Left ventricle myocardium superior (tissue), 1 donor: ENCODE results near the gene RBBP7. TPM values are rescaled to one million over a fixed set of nuclear protein-coding genes. Genes with fewer than 3 reads are reported as not detected.

ENCODE experiments used
- ATAC-seq: fragments of 200-7000 bp; cut with Tn5 transposase; one replicate; pipeline ENCODE4 v1.9.1; 2020; ENCODE audit warnings: mild to moderate bottlenecking, moderate library complexity
- DNase-seq: peaks from one replicate; pipeline ENCODE4 v3.0.0-alpha.2; 2020
- intact Hi-C: fragments of 100-400 bp; cut with micrococcal nuclease; formaldehyde crosslinking; loops from one replicate; pipeline ENCODE4 v1.11.0; 2022
- total RNA-seq: library from RNA; stranded (reverse); fragmentation: NEBNext Ultra II Directional; extraction: Animal tissue kit (Norgen Biotek cat#: 25700); gene quantifications from one replicate; pipeline ENCODE4 v1.2.1, GENCODE V29; 2021
- donor health status: DM: no; HTN: yes; CAD: no; lungs with severe emphysema.

The RBBP7 gene
- total RNA-seq, 1 donor from 2014 or later, result 113 TPM

DNA sequence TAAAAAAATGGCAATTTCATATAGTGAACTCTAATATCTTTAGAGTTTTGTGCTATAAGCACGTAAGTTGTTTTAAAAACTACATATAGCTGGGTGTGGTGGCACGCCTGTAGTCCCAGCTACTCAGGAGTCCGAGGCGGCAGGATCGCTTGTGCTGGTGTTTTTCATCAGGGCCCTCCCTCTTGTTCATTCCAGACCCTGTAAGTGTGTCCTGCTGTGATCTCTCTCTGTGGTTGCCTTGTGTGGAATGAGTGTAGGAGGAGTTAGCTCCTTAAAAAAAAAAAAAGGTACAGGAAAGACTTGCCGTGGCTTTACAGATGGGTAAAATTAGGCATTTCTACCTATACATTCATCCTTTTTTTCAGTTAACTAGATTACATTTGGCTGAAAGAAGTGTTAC lies 35.4 kb downstream of the RBBP7 start:
- no peak for DNase-seq
- intact Hi-C loops, result no loop called here
- no peak for ATAC-seq

DNA sequence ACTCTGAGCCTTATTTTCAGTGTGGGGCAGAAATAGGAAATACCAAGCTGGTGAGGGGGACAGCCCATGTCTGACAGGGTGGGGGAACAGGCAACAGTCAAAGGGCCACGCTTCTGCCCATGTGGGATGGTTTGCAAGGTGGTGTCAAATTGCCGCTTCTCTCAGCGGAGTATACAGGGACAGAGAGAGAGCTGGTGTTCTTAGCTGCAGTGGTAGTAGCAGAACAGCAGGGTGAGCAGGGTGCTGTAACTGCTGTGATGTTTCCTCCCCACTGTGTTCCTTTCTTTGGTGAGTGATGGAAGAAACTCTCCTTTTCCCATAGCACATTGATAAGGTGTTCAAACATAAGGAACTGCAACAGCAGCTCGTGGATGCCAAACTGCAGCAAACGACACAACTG lies 37.9 kb downstream of the RBBP7 start:
- DNase-seq (no peak), ATAC-seq (no peak)
- intact Hi-C loops, result no loop called here

DNA sequence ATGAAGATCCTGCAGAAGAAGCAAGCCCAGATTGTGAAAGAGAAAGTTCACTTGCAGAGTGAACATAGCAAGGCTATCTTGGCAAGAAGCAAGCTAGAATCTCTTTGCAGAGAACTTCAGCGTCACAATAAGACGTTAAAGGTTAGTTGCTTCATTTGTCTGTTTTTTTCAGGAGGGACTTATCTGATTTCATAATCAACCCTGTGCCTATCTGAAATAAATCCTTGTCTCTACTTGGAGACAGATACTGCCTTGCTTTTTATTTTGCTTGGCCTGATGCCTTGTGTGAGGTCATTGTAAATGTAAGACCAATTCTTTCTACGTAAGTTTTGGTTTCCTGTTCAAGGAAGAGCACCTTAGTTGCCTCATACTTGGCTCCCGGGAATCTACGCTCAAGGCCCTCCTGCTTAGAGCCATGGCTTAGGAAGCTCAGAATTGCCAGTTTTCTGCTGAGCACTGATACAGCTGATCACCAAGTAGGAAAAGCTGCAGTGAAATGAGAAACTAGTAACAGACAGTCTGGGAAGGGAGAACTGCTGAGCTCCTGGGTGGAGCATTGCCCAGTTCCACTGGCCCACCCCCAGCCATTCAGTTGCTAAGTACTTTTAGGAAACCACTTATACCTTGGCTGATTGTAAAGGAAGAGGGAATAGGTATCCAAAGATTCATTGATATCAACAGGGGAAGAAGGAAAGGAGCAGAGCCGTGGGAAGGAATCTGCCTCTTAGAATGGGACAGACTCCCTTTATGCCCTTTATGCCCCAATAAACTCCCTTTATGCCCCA lies 41.8 kb downstream of the RBBP7 start:
- ATAC-seq (peak; percentile 68), DNase-seq (no peak)
- intact Hi-C loops, result no loop called here

DNA sequence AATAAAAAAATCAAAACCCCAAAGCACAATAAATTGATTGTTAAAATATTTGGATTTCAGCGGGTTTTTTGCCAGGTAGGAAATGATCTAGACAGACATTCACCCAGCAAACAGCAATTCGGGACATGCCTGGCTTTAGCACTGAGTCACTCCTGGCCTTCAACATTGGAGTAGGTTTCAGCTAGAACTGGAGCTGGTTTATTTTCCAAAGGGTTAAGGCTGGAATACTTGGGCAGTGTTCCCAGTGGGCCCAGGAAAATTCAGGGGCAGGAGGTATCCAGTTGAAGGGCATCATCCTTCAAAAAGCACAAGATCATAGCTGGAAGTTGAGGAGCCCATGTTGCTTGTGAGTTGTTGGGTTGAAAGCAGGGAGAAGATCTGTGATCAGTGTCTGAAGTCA lies 42.9 kb downstream of the RBBP7 start:
- intact Hi-C loops, result loop anchor here (2.0 kb wide), 1 partner anchor 220 kb away; no protein-coding TSS in a partner anchor

DNA sequence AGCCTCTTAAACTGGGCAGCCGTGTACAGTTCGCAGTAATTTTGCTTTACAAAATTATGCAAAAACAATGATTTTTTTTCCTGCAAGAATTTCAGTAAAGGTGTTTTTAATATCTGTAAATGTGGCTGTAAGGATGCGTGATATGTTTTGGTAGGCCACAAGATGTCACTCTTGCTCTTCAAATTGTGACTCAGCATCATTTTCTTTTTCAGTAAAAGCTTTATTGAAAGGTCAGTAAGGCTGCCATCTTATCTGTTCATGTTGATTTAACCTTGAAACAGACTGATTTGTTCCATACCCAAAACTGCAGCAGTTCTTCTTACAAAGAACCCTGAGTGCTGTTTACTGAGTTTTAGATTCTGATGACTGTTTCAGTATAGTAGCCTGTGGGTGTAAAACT lies 44.0 kb downstream of the RBBP7 start:
- DNase-seq, result no peak
- intact Hi-C loops, result loop anchor here (2.0 kb wide), 1 partner anchor 221 kb away; no protein-coding TSS in a partner anchor
- peak; percentile 20 for ATAC-seq

More for the DNA sequence above, 42.9 kb downstream of the RBBP7 start:
- ATAC-seq (no peak), DNase-seq (no peak)

DNA sequence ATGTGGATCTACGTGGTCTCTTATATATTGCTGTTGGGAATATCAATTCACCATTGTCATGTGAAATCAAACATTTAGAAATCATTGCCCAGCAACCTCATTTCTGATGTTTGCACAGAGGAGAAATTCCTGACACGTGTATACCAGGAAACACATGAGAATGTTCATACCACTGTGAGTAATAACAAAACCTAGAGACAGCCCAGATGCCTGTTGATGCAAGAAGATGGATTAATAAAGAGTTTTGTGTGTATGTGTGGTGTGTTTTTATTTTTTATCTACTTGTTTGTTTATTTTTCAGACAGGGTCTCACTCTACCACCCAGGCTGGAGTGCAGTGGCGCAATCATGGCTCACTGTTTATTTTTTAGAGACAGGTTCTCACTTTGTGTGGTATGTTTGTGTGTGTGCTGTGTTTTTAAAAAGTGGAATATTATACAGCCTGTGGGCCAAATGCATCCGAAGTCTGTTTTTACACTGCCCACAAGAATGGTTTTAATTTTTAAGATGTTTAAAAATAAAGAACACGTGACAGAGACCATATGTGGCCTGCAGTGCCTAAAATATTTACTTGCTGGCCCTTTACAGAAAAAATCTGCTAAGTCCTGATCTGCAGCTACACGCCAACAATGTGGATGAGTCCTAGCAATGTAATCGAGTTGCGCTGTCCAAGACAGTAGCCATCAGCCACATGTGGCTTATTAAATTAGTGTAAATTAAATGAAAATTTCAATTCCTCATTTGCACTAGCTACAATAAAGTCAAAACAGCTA lies 44.7 kb downstream of the RBBP7 start:
- intact Hi-C loops, result loop anchor here (2.0 kb wide), 1 partner anchor 221 kb away; no protein-coding TSS in a partner anchor
- ATAC-seq (no peak), DNase-seq (no peak)

DNA sequence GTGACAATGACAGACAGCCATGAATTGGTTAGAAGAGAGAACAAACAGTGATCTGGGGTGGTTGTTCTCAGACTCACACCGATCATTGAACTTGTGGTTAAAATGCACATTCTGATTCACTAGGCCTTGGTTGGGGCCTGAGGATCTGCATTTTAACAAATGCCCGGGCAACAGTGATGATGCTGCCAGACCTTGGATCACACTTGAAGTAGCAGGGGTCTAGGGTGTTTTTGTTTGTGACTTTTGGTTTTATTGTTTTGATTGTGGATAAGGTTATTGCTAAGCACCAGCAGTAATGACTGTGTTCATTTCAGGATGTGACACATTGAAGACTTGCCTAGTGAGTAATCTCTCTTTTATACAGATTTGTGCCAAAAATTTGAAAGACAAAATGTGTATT lies 47.4 kb downstream of the RBBP7 start:
- no peak for ATAC-seq
- DNase-seq, result no peak
- intact Hi-C loops, result no loop called here

DNA sequence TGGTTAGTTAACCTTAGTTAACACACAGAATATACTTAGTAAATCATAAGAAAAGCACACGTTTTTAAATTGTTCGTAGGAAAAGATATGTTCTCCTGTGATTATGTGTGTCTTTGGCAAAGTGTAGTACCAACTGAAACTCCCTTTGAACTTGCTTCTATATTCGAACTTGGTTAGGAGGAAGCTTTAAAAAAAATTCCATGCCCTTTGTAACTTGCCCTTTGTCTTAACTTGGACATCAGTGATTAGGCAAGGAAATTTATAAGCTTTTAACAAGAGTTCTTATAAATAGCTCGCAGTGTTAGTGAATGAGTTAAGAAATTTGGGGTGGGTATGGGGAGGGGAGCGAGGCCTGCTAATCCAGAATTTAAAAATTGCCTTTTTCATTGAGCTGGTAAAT lies 50.5 kb downstream of the RBBP7 start:
- intact Hi-C loops, result no loop called here
- ATAC-seq (no peak), DNase-seq (no peak)

DNA sequence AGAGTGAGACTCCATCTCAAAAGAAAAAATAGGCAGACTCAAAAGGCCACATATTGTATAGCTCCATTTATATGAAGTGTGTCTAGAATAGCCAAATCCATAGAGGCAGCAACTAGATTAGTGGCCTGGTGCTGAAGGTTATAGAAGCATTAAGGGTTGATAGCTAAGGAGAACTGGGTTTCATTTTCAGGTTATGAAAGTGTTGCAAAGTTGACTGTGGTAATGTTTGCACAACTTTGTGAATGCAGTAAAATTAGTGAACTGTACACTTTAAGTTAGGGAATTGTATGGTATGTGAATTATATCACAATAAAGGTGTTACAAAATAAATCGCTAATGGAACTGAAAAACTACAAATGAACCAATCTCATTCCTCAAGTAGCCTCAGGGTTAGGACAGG lies 55.6 kb downstream of the RBBP7 start:
- ATAC-seq (no peak), DNase-seq (no peak)
- intact Hi-C loops, result no loop called here

DNA sequence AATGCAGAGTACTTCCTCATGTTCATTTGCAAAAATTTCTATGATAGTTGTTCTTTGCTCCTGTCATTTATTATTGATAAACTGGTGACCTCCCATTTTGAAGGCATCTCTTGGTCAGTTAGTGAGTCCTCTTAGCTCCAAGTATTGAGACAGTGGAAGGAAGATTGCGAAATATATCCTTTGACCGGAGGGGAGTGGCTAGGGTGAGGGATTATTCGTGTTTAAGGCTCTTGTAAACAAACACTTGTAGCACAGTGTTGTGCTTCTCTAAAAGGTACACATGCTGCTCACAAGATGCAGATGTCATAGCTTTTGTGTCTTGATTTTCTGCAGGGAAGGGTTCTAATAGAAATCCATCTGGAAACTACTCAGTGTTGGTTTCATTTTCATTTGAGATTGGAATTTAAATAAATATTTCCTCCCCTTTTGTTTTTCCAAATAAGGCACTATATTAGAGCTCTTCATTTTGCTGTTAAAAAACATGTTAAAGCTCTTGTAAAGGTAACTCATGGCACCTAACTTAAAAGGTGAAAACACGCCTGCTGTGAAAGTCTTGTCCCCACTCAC lies 62.1 kb downstream of the RBBP7 start:
- no peak for DNase-seq
- intact Hi-C loops, result no loop called here
- ATAC-seq, result peak; percentile 82

DNA sequence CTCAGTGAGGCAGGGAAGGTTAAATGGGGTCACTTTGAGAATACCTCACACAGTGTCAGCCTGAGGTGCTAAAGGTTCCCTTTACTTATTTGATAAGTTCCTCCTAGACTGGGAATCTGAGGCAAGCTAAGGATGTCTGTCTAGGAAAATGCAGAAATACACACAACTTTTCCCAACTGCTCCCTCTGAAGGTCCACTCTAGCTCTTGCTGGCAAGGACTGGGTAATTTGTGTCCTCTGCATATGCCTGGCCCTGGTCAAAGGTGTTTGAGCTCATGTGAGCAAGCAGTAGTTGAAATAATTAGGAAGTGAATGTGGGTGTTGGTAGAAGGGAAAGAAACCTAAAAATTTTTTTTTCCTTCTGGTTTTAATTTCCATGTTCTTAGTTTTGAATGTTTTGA lies 62.6 kb downstream of the RBBP7 start:
- peak; percentile 69 for ATAC-seq
- no peak for DNase-seq
- intact Hi-C loops, result no loop called here

DNA sequence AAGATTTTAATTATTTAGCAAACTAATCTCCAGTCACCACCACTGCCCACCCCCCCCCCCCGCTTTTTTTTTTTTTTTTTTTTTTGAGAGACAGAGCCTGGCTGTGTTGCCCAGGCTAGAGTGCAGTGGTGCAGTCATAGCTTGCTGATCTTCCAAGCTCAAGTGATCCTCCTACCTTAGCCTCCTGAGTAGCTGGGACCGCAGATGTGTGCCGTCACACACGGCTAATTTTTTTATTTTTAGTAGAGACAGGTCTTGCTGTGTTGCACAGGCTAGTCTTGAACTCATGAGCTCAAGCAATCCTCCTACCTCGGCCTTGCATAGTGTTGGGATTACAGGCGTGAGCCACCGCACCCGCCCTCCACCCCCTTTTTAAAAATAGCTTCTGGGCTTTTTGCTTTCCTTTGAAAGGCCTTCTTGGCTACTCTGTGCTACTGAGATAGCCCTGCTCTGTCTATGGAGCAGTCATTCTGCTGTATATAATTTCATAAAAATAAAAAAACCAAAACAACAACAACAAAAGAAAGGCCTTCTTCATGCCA lies 65.2 kb downstream of the RBBP7 start:
- DNase-seq (no peak), ATAC-seq (peak; percentile 28)
- intact Hi-C loops, result no loop called here

DNA sequence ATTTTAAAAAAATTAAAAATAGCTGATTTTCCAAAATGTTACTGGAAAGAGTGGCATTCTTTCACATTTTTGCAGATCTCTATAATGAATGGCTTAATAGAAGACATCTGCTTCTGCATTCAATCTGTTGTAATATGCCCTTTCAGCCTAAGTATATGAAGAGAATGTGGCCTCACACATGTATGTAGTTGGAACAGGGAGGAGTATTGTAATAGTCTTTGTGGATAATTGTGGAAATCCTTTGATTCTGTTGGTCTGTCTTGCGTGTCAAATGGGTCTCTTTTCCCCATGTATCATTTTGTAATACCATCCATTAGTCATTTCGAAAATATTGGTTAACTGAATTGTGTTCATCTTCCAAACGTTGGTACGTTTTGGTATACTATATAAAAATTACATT lies 72.3 kb downstream of the RBBP7 start:
- DNase-seq (no peak), ATAC-seq (no peak)
- intact Hi-C loops, result no loop called here

DNA sequence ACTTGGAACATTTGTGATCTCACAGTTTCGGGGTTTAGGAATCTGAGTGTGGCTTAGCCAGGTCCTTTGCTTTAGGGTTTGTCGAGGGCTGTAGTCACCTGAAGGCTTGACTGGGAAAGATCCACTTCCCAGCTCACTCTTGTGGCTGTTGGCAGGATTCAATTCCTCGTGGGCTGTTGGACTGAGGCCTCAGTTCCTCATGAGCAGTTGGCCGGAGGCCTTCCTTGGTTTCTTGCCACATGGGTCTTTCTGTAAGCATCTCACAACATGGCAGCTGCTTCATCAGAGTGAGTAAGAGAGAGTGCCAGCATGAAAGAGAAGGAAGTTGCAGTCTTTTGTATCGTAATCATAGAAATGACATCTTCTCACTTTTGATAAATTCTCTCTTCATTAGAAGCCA lies 72.8 kb downstream of the RBBP7 start:
- intact Hi-C loops, result no loop called here
- DNase-seq (peak; percentile 33), ATAC-seq (no peak)

DNA sequence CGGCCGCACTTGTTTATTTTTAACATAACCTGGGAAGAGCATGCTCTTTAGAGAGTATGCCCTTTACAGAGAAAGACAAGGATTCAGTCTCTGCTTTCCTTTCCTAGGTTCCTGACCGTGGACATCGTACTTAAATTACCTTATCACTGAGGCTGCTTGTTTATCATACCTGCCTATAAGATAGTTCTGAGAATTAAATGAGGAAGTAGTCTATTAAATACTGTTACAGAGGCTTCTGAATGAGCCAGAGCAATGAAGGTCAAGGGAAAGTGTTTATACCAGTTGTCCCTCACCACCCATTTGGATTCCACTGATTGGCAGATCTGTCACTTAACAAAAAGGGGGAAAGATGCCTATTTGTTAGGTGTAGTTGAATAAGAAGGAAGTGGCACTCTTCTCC lies 73.9 kb downstream of the RBBP7 start:
- DNase-seq (no peak), ATAC-seq (no peak)
- intact Hi-C loops, result no loop called here

Other genes starting within 250 kb of the RBBP7 start
- not detected for gene S100G, start 220.2 kb downstream of the RBBP7 start, total RNA-seq
- gene CTPS2, start 157.7 kb downstream of the RBBP7 start, total RNA-seq, result 5.7 TPM
- 17.5 TPM for gene SYAP1, start 150.8 kb downstream of the RBBP7 start, total RNA-seq
- gene TXLNG, start 83.9 kb downstream of the RBBP7 start, total RNA-seq, result 6.0 TPM
- gene REPS2, start 76.3 kb upstream of the RBBP7 start, total RNA-seq, result 8.0 TPM